Activated T-helper 1 cell treated with Interleukin-2 at 50 U/mL for 16 hours (primary cell): ENCODE data around the gene CCNG2.

Source experiments
- DNase-seq: peaks from one replicate; pipeline ENCODE4 v3.0.0-alpha.2; 2020; ENCODE audit warnings: low read depth

CCNG2 gene

GRCh38 chr4:77147079-77147782, 9.8 kb upstream of the CCNG2 start:
- no peak for DNase-seq

DNA sequence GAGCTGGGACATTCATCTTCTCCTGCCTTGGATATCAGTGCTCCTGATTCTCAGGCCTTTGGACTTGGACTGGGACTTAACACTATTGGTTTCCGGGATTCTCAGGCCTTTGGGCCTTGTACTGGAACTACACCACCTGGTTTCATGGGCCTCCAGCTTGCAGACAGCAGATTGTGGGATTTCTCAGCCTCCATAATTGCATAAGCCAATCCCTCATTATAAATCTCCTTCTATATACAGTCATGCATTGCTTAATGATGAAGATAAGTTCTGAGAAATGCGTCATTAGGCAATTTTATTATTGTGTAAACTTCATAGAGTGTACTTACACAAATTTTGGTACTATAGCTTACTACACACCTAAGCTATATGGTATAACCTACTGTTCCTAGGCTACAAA, 8.9 kb upstream of the CCNG2 start:
- no peak for DNase-seq

DNA sequence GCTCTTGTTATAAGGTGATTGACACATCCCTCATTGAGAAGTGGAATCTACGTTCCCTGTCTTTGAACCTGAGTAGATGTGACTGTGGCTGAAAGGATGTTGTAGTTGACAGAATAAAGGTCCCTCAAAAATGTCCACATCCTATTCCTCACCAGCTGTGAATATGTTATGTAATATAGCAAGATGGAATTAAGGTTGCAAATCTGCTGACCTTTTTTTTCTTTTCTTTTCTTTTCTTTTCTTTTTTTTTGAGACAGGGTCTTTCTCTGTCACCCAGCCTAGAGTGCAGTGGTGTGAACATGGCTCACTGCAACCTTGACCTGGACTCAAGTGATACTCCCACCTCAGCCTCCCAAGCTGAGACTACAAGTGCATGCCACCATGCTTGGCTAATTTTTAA, 7.2 kb upstream of the CCNG2 start:
- DNase-seq, result no peak

- DNase-seq, result no peak
Observed at GRCh38 chr4:77151241-77151640, 5.8 kb upstream of the CCNG2 start.

GRCh38 chr4:77152421-77152820, 4.6 kb upstream of the CCNG2 start:
- no peak for DNase-seq

GRCh38 chr4:77153006-77153405, 4.0 kb upstream of the CCNG2 start:
- no peak for DNase-seq

GRCh38 chr4:77154065-77154464, 2.9 kb upstream of the CCNG2 start:
- no peak for DNase-seq

GRCh38 chr4:77154761-77155499, 2.1 kb upstream of the CCNG2 start:
- DNase-seq, result no peak

- no peak for DNase-seq
Observed at GRCh38 chr4:77155631-77156452, 1.2 kb upstream of the CCNG2 start.

DNA sequence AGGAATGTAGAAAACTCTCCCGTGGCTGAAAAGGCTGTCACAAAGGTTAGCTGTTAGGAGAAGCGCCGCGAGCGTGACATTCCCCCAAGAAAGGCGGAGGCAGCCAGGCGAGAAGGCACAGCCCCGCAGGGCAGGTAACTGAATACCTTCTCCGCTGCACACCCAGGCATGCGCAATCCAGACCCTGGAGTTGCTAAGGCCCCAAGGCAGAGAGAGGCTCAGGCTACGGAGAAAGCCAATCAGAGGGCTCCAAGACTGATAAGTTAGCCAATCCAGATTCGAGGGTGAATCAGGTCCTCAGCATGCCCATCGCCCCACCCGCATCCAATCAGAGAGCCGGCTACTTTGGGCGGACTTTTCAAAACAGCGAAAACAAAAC, 485 bp upstream of the CCNG2 start:
- DNase-seq, result peak; percentile 89

- peak; percentile 58 for DNase-seq
Observed at GRCh38 chr4:77157859-77158486, 966 bp downstream of the CCNG2 start.

DNA sequence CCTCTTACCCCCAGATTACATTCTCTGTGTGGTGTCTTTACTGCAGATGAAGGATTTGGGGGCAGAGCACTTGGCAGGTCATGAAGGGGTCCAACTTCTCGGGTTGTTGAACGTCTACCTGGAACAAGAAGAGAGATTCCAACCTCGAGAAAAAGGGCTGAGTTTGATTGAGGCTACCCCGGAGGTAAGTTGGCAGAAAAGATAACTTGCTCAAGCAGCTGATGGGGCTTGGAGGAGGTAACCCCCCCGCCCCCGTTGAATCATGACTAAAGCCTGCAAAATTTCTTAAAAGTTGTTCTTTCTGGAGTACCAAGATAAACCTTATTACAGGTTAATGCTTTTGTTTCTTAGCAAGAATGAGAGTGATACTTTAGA, 1.5 kb downstream of the CCNG2 start:
- no peak for DNase-seq

GRCh38 chr4:77159806-77160205, 2.8 kb downstream of the CCNG2 start:
- DNase-seq, result no peak

DNA sequence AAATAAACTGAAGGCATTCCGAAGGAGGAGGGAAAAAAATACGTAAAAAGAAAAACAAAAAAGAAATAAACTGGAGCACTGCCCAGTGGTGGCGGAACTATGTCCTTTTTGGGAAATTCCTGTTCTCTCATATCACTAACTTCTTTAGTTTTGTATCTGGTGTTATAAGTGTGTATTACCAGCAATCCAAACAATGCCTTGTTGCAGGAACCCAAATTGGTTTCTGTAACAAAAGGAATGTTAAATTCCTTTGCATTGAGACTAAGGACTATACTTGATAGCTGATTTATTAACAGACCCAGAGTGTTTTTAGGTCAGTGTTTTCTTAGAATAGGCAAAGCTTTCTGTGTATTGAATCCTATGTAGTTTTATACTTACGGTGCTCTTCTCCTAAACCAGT, 6.6 kb downstream of the CCNG2 start:
- DNase-seq, result no peak

DNA sequence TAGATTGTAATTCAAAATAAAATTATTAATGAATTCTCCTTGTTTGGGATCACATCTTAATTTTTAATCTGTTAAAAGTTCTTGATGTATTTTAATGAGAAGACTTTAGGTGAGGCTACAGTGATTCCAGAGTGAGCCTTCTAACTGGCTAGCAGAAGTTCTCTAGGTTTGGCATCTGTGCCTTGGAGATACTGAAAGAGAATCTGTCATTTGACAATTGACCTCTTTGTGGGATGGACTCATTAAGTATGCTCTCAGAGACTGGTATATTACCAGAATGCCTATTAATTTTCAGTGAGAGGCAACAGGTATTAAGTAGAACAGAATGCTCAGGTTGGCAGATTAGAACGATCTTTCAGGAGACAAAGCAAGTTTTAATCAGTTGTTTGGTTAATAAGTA, 10.2 kb downstream of the CCNG2 start:
- DNase-seq, result no peak

GRCh38 chr4:77167866-77168265, 10.9 kb downstream of the CCNG2 start:
- DNase-seq, result no peak

DNA sequence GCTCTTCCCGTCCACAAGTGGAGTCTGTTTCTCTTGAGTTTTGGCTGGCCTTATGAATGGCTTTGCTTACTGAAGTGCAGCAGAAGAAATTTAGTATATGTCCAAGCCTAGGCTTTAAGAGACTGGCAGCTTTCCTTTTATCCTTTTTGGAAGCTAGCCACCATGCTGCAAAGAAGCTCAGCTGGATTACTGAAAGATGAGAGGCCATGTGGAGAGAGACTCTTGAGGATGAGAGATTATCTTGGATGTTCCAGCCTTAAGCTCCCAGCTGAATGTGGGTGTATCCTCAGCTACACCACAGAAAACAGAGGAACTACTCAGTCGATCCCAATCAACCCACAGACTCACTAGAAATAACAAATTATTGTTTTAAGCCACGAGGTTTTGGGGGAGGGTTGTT, 12.5 kb downstream of the CCNG2 start:
- no peak for DNase-seq

GRCh38 chr4:77170926-77171325, 13.9 kb downstream of the CCNG2 start:
- no peak for DNase-seq

- no peak for DNase-seq
Observed at GRCh38 chr4:77172336-77172735, 15.3 kb downstream of the CCNG2 start.

- no peak for DNase-seq
Observed at GRCh38 chr4:77174426-77174825, 17.4 kb downstream of the CCNG2 start.

DNA sequence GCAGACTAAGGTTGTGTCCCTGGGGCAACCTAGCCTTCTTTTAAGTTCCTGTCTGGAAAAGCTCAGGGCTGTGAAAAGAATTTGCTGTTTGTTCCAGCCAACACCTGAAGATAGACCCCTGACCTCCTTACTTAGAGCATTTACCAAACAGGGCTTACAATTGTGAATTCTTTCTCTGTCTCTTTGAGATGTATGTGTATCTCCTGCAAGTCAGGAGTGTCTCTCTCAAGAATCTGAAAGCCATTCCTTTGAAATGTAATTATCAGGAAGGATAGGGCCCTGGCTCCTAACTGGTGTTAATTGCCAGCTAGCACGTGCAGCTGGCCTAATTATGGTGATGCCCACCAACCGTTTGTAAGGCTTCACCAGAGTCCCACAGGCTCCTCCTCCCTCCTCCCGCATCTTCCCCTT, 18.2 kb downstream of the CCNG2 start:
- DNase-seq, result no peak

GRCh38 chr4:77176640-77177039, 19.6 kb downstream of the CCNG2 start:
- DNase-seq, result no peak

- no peak for DNase-seq
Observed at GRCh38 chr4:77177199-77177598, 20.2 kb downstream of the CCNG2 start.
